Omental fat pad (tissue), 4 donors: ENCODE measurements around the gene ADCY6. TPM values are rescaled to one million over a fixed set of nuclear protein-coding genes. Genes with fewer than 3 reads are reported as not detected.

Source experiments
- ATAC-seq: fragments of 150-250 bp; one replicate; pipeline ENCODE4 v1.9.1; 2016; ENCODE audit warnings: mild to moderate bottlenecking, moderate library complexity; ENCODE audit not compliant: low FRiP score
- DNase-seq: peaks from one replicate; pipeline ENCODE4 v3.0.0-alpha.2; 2019; ENCODE audit warnings: low spot score
- CTCF ChIP-seq, 3 donors: fragments of 450-650 bp; IDR thresholded peaks; one replicate each; pipeline ENCODE4 v1.5.1; 2016 to 2017; ENCODE audit warnings: antibody characterized with exemption in 3 of 3, mild to moderate bottlenecking in 3 of 3, moderate library complexity in 2 of 3
- total RNA-seq, 4 donors: library from RNA; depleted of rRNA; stranded (reverse); fragments of >200 nt; gene quantifications; one replicate each; pipeline ENCODE4 v1.1.0, GENCODE V29; 2016

The ADCY6 gene
- total RNA-seq, 4 donors from 2014 or later, result 30.9 to 57.1 (median 47.9) TPM

GRCh38 chr12:48822711-48823110 lies 33.8 kb upstream of the ADCY6 start:
- no peak for TF ChIP-seq CTCF (IDR thresholded peaks at IDR 0.05)
- DNase-seq (no peak), ATAC-seq (no peak)

- no peak for ATAC-seq
- TF ChIP-seq CTCF (IDR thresholded peaks at IDR 0.05), result no peak
These were observed 33.2 kb upstream of the ADCY6 start for GRCh38 chr12:48822139-48822538.

GRCh38 chr12:48819986-48820725 lies 31.3 kb upstream of the ADCY6 start:
- DNase-seq (no peak), ATAC-seq (no peak)
- TF ChIP-seq CTCF (IDR thresholded peaks at IDR 0.05), result no peak

More at GRCh38 chr12:48822139-48822538, 33.2 kb upstream of the ADCY6 start:
- DNase-seq, result no peak

GRCh38 chr12:48818831-48819590 lies 30.1 kb upstream of the ADCY6 start:
- DNase-seq (no peak), ATAC-seq (no peak)
- no peak for TF ChIP-seq CTCF (IDR thresholded peaks at IDR 0.05)

- ATAC-seq (peak; percentile 30), DNase-seq (peak; percentile 36)
- TF ChIP-seq CTCF (IDR thresholded peaks at IDR 0.05), result no peak
These were observed 29.3 kb upstream of the ADCY6 start, which contains the start of gene CACNB3 for GRCh38 chr12:48817873-48818830. CACNB3 (plus strand) TSS chr12:48818496; CDS start chr12:48818930, 434 bp downstream.

- no peak for TF ChIP-seq CTCF (IDR thresholded peaks at IDR 0.05)
These were observed 27.4 kb upstream of the ADCY6 start for GRCh38 chr12:48816143-48816854.

More at GRCh38 chr12:48816143-48816854, 27.4 kb upstream of the ADCY6 start:
- no peak for DNase-seq
- ATAC-seq, result no peak
